Measurements from ENCODE around the gene LHB. TPM values are rescaled to one million over a fixed set of nuclear protein-coding genes. Genes with fewer than 3 reads are reported as not detected.

The LHB gene
- total and polyA plus RNA-seq, 2 donors (not counting 1 experiment from before 2014, with no cell fraction given) = 1.1 to 4.7 TPM

DNA sequence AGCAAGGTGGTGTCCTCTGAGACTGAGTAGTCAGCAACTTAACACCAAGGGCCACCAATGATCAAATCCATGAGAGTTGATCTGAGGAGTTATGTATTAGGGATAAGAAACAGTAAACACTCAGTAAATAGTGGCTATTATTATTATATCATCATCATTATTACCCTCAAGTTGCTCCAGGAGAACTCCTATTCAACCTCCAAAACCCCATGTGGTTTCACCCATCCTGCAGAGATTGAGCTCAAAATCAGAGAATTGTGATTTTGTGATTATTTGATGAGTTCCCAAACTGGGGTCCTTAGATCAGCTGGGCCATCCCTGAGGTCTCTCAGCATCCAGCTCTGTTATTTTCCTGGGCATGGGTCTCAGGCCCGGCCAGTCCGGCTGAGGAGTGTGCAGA is 44.1 kb upstream of the LHB start:
- Histone ChIP-seq H3K4me3 (ENCODE audit: control extremely low read depth in 1 of 5, extremely low read depth in 1 of 5, insufficient read depth in 1 of 5, low read depth in 2 of 5, low read length in 4 of 5) (no peak overlapping the region), H3K27me3 (replicated peaks in 1 of 4; ENCODE audit: control extremely low read depth in 1 of 4, control insufficient read depth in 3 of 4, insufficient read depth in 4 of 4, low read length in 3 of 4) (peaks cover 0 to 68% (median 30%) of the 10 kb centered on the region in 4 experiments), H3K4me1 (ENCODE audit: control insufficient read depth in 2 of 2, insufficient read depth in 2 of 2, low read length in 2 of 2) (peaks cover 21 to 22% of the 10 kb centered on the region in 2 donors), H3K9ac (ENCODE audit: low read length) (no peak overlapping the region), H3K79me2 (ENCODE audit: control insufficient read depth, insufficient read depth, low read length) (no peaks in the 10 kb centered on the region), H3K4me2 (replicated peaks; ENCODE audit: low read depth, low read length, poor library complexity, severe bottlenecking) (no peak overlapping the region), H4K20me1 (ENCODE audit: control insufficient read depth, insufficient read depth, low read length, poor library complexity, severe bottlenecking) (no peaks in the 10 kb centered on the region), H3K27ac (ENCODE audit: low read length in 2 of 2) (no peak overlapping the region), H2AFZ (ENCODE audit: insufficient read depth, low read depth, low read length, poor library complexity, severe bottlenecking) (no peak overlapping the region), H3K36me3 (replicated peaks in 1 of 2; ENCODE audit: control extremely low read depth in 1 of 2, control insufficient read depth in 1 of 2, extremely low read depth in 1 of 2, insufficient read depth in 2 of 2, low read length in 1 of 2) (no peaks in the 10 kb centered on the region), H3K9me3 (ENCODE audit: control extremely low read depth in 1 of 3, control insufficient read depth in 2 of 3, insufficient read depth in 1 of 3, low read length in 2 of 3) (peaks cover 0 to 27% (median 0%) of the 10 kb centered on the region in 3 donors)
- intact Hi-C loops (cut with micrococcal nuclease) = no loop called here
- Mint-ChIP-seq H3K4me1 (peaks cover 20% of the 10 kb centered on the region), H3K4me3 (no peak overlapping the region), H3K27me3 (peaks cover 36% of the 10 kb centered on the region), H3K27ac (peak overlapping the region; percentile 23), H3K9me3 (ENCODE audit: insufficient read depth) (no peaks in the 10 kb centered on the region)
- ATAC-seq (ENCODE audit: low read depth) = no peak
- TF ChIP-seq, protein P1, sequence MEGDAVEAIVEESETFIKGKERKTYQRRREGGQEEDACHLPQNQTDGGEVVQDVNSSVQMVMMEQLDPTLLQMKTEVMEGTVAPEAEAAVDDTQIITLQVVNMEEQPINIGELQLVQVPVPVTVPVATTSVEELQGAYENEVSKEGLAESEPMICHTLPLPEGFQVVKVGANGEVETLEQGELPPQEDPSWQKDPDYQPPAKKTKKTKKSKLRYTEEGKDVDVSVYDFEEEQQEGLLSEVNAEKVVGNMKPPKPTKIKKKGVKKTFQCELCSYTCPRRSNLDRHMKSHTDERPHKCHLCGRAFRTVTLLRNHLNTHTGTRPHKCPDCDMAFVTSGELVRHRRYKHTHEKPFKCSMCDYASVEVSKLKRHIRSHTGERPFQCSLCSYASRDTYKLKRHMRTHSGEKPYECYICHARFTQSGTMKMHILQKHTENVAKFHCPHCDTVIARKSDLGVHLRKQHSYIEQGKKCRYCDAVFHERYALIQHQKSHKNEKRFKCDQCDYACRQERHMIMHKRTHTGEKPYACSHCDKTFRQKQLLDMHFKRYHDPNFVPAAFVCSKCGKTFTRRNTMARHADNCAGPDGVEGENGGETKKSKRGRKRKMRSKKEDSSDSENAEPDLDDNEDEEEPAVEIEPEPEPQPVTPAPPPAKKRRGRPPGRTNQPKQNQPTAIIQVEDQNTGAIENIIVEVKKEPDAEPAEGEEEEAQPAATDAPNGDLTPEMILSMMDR (IDR thresholded peaks at IDR 0.05) = no peak
- no peak for TF ChIP-seq EZH2 (IDR thresholded peaks at IDR 0.05; ENCODE audit: borderline replicate concordance, insufficient read depth, low read depth, low read length, poor library complexity, severe bottlenecking)
- ChIA-PET CTCF (interaction anchor here (0.5 to 0.9 kb wide), 5 partner anchors 19 to 656 kb away, joined by 3 to 5 read pairs (median 3); no protein-coding TSS in a partner anchor), POLR2A (no interaction called here)
- 100% methylated on average over 2 of the region's 2 CpGs for WGBS (ENCODE audit: insufficient coverage)
- DNase-seq = no peak

DNA sequence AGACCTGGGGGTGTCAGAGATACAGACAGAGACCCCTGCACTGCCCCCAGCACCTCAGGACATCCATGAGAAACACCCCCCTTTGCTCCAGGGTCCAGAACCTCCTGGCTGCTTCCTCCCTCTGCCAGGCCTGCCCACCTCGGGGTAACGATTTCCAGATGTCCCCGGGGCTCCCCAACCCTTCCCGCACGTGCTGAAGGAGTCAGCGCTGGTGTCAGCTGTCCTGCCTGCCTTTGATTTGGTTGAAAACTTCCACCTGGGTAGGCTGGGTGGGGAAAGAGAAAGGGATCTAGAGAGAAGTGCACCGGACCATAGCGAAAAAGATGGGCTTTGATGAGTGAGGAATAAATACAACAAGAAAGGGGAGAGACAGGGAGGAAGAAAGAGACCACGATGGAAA is 42.2 kb upstream of the LHB start:
- POLR2A ChIA-PET = interaction anchor here (0.6 kb wide), 1 partner anchor 54 kb away, joined by 3 read pairs; no protein-coding TSS in a partner anchor
- Histone ChIP-seq H3K79me2 (ENCODE audit: control insufficient read depth, insufficient read depth, low read length) (no peaks in the 10 kb centered on the region), H3K4me3 (ENCODE audit: control extremely low read depth in 1 of 5, extremely low read depth in 1 of 5, insufficient read depth in 1 of 5, low read depth in 2 of 5, low read length in 4 of 5) (no peak overlapping the region), H3K36me3 (replicated peaks in 1 of 2; ENCODE audit: control extremely low read depth in 1 of 2, control insufficient read depth in 1 of 2, extremely low read depth in 1 of 2, insufficient read depth in 2 of 2, low read length in 1 of 2) (no peaks in the 10 kb centered on the region), H3K27ac (ENCODE audit: low read length in 2 of 2) (no peak overlapping the region), H4K20me1 (ENCODE audit: control insufficient read depth, insufficient read depth, low read length, poor library complexity, severe bottlenecking) (no peaks in the 10 kb centered on the region), H2AFZ (ENCODE audit: insufficient read depth, low read depth, low read length, poor library complexity, severe bottlenecking) (no peak overlapping the region), H3K4me2 (replicated peaks; ENCODE audit: low read depth, low read length, poor library complexity, severe bottlenecking) (no peak overlapping the region), H3K9ac (ENCODE audit: low read length) (no peak overlapping the region), H3K27me3 (replicated peaks in 1 of 4; ENCODE audit: control extremely low read depth in 1 of 4, control insufficient read depth in 3 of 4, insufficient read depth in 4 of 4, low read length in 3 of 4) (peaks cover 0 to 65% (median 25%) of the 10 kb centered on the region in 4 experiments), H3K4me1 (ENCODE audit: control insufficient read depth in 2 of 2, insufficient read depth in 2 of 2, low read length in 2 of 2) (peaks cover 17 to 28% of the 10 kb centered on the region in 2 donors), H3K9me3 (ENCODE audit: control extremely low read depth in 1 of 3, control insufficient read depth in 2 of 3, insufficient read depth in 1 of 3, low read length in 2 of 3) (peaks cover 0 to 27% (median 0%) of the 10 kb centered on the region in 3 donors)
- Mint-ChIP-seq H3K27me3 (peaks cover 28% of the 10 kb centered on the region), H3K4me3 (peak overlapping the region; percentile 29), H3K27ac (no peak overlapping the region), H3K4me1 (peaks cover 22% of the 10 kb centered on the region), H3K9me3 (ENCODE audit: insufficient read depth) (no peaks in the 10 kb centered on the region)
- CTCF ChIA-PET = interaction anchor here (1.5 kb wide), 1 partner anchor 12 kb away, joined by 5 read pairs; no protein-coding TSS in a partner anchor
- ATAC-seq (ENCODE audit: low read depth) (no peak), DNase-seq (no peak)
- TF ChIP-seq, protein P1 (IDR thresholded peaks at IDR 0.05) = no peak
- no peak for TF ChIP-seq EZH2 (IDR thresholded peaks at IDR 0.05; ENCODE audit: borderline replicate concordance, insufficient read depth, low read depth, low read length, poor library complexity, severe bottlenecking)
- intact Hi-C loops (cut with micrococcal nuclease) = no loop called here
- WGBS (ENCODE audit: insufficient coverage) = 70% methylated on average over 9 of the region's 9 CpGs

Data from B cell (primary cell).